Heart left ventricle (tissue), 16 donors: ENCODE data around the gene DMGDH. TPM values are rescaled to one million over a fixed set of nuclear protein-coding genes. Genes with fewer than 3 reads are reported as not detected.

Experiments used
- ATAC-seq, 4 donors: fragments of 200-7000 bp; cut with Tn5 transposase; one replicate each; pipeline ENCODE4 v1.9.1; 2020 to 2022; ENCODE audit warnings: moderate library complexity in 4 of 4, mild to moderate bottlenecking in 3 of 4, moderate number of reproducible peaks in 1 of 4
- DNase-seq, 5 donors: peaks; one replicate each; pipeline ENCODE4 v3.0.0-alpha.2; 2020
- H3K27ac ChIP-seq, 12 donors: fragments of 200-600 bp; sonication (generic) in 4 of 12; one replicate each; pipeline versions ENCODE4 v1.5.0 to v1.8.0; 2016 to 2022; ENCODE audit warnings: mild to moderate bottlenecking in 2 of 12
- H3K27me3 ChIP-seq, 9 donors: fragments of 200-600 bp; sonication (generic) in 2 of 9; one replicate each; pipeline versions ENCODE4 v1.5.1 to v1.8.0; 2016 to 2022; ENCODE audit warnings: mild to moderate bottlenecking in 3 of 9
- H3K36me3 ChIP-seq, 9 donors: fragments of 200-600 bp; sonication (generic) in 2 of 9; one replicate each; pipeline versions ENCODE4 v1.5.0 to v1.8.0; 2018 to 2022; ENCODE audit warnings: mild to moderate bottlenecking in 2 of 9
- H3K4me1 ChIP-seq, 12 donors: fragments of 200-600 bp; sonication (generic) in 4 of 12; one replicate each; pipeline versions ENCODE4 v1.5.0 to v1.8.0; 2016 to 2022; ENCODE audit warnings: mild to moderate bottlenecking in 3 of 12
- H3K4me3 ChIP-seq, 12 donors: fragments of 200-600 bp; sonication (generic) in 4 of 12; one replicate each; pipeline versions ENCODE4 v1.5.0 to v1.8.0; 2017 to 2022; ENCODE audit warnings: mild to moderate bottlenecking in 9 of 12, moderate library complexity in 4 of 12
- H3K9me3 ChIP-seq, 12 donors: fragments of 200-600 bp; sonication (generic) in 4 of 12; one replicate each; pipeline versions ENCODE4 v1.5.0 to v1.8.0; 2016 to 2022; ENCODE audit warnings: mild to moderate bottlenecking in 1 of 12
- CTCF ChIP-seq, 12 donors: fragments of 200-600 bp; sonication (generic) in 4 of 12; IDR thresholded peaks; one replicate each; pipeline versions ENCODE4 v1.5.0 to v1.8.0; 2018 to 2022; ENCODE audit warnings: antibody characterized with exemption in 12 of 12, mild to moderate bottlenecking in 5 of 12
- POLR2A ChIP-seq, 2 donors: fragments of 450-650 bp; IDR thresholded peaks; one replicate each; pipeline ENCODE4 v1.6.1; 2017; ENCODE audit warnings: antibody characterized with exemption in 2 of 2, mild to moderate bottlenecking in 2 of 2, moderate library complexity in 2 of 2
- WGBS, 4 donors: extraction: QIAGEN DNeasy Blood & Tissue Kit in 2 of 4; methylation state at CpG; one replicate each; pipeline versions ENCODE4 v1.1.5 to v1.1.7; 2013 to 2018; 5-methylcytosine and 5-hydroxymethylcytosine counted together
- intact Hi-C, 10 donors: fragments of 100-400 bp; cut with DNase I; formaldehyde crosslinking; loops; one replicate each; pipeline versions ENCODE4 v1.11.1 to v1.14.2; 2022
- polyA plus RNA-seq, 2 donors: library from polyadenylated mRNA; stranded (reverse); fragments of 200-250 nt; gene quantifications; one replicate each; pipeline ENCODE4 v1.2.3, GENCODE V29; 2013
- total RNA-seq, 9 donors: library from RNA; depleted of rRNA in 2 of 9; stranded (reverse); fragments of >200 nt in 2 of 9; fragmentation: NEBNext Ultra II Directional in 3 of 9; extraction: Animal tissue kit (Norgen Biotek cat#: 25700) in 3 of 9; gene quantifications; one replicate each; pipeline versions ENCODE4 v1.1.0 to v1.2.4, GENCODE V29; 2016 to 2023
- donor health status: ischemic (EF 13 %, LVEDD 7.1; RV severe dilation, severe dysfunction).
- donor health status: healthy with polysubstance abuse.
- donor health status: DM: no; HTN: yes; CAD: no.
- donor health status: DM: no; HTN: no; CAD: no.
- donor health status: ischemic (EF 25% LVEDD 6.9; RV normal size, moderate dysfunction).
- donor health status: ischemic (EF 25% LVEDD 5.7; RV mildly dilated, moderate dysfunction).
- donor health status: healthy.
- donor health status: DM: yes; HTN: yes; CAD: no.
- donor health status: ischemic (EF 35%, LVEDD 5.7; RV mildly dilated, moderate dysfunction).
- donor health status: nonischemic (EF 11% LVEDD 7.7; RV severe dilation, severe dysfunction).
- donor health status: DM: yes; HTN: yes; CAD: no.
- donor health status: PGD.
- donor health status: ischemic (EF 29% LVEDD 5.4; RV normal size, mild dysfunction).
- donor health status: nonischemic (EF 23%, LVEDD 6.1; RV moderate dilation, normal function).

Gene DMGDH
- total and polyA plus RNA-seq, 11 donors, result 0.25 to 3.2 (median 2.2) TPM

GRCh38 chr5:79042188-79042587 is 27.3 kb downstream of the DMGDH start:
- H3K4me3 ChIP-seq, result no peak overlapping the region
- no peak for DNase-seq
- intact Hi-C loops, result no loop called here
- no peak for ATAC-seq
- TF ChIP-seq POLR2A (IDR thresholded peaks at IDR 0.05), result no peak
- H3K9me3 ChIP-seq, result peaks cover 0 to 3% (median 0%) of the 10 kb centered on the region in 12 donors
- H3K36me3 ChIP-seq, result no peaks in the 10 kb centered on the region
- H3K27ac ChIP-seq, result no peak overlapping the region
- H3K4me1 ChIP-seq, result no peaks in the 10 kb centered on the region
- WGBS, 4 donors, result 72 to 90% (median 83%) methylated on average over 3 of the region's 3 CpGs
- no peaks in the 10 kb centered on the region for H3K27me3 ChIP-seq

- H3K4me1 ChIP-seq, result no peaks in the 10 kb centered on the region
- ATAC-seq (no peak), DNase-seq (no peak)
- intact Hi-C loops, result no loop called here
- no peaks in the 10 kb centered on the region for H3K36me3 ChIP-seq
- H3K27ac ChIP-seq, result no peak overlapping the region
- H3K27me3 ChIP-seq, result no peaks in the 10 kb centered on the region
- WGBS, 4 donors, result 94 to 97% (median 95%) methylated on average over 2 of the region's 2 CpGs
- H3K4me3 ChIP-seq, result no peak overlapping the region
- peaks cover 0 to 10% (median 0%) of the 10 kb centered on the region in 12 donors for H3K9me3 ChIP-seq
- TF ChIP-seq CTCF (IDR thresholded peaks at IDR 0.05), result no peak
- TF ChIP-seq POLR2A (IDR thresholded peaks at IDR 0.05), result no peak
These were observed 32.7 kb downstream of the DMGDH start for GRCh38 chr5:79036769-79037168.

GRCh38 chr5:79035237-79035636 is 34.2 kb downstream of the DMGDH start:
- Histone ChIP-seq H3K36me3 (no peaks in the 10 kb centered on the region), H3K27ac (no peak overlapping the region), H3K4me1 (no peaks in the 10 kb centered on the region), H3K9me3 (peaks cover 0 to 10% (median 0%) of the 10 kb centered on the region in 12 donors), H3K4me3 (no peak overlapping the region), H3K27me3 (no peaks in the 10 kb centered on the region)
- intact Hi-C loops, result no loop called here
- no peak for TF ChIP-seq CTCF (IDR thresholded peaks at IDR 0.05)
- TF ChIP-seq POLR2A (IDR thresholded peaks at IDR 0.05), result no peak
- no peak for ATAC-seq
- DNase-seq, result no peak
- WGBS, 4 donors, result 71 to 85% (median 79%) methylated on average over 3 of the region's 3 CpGs

- TF ChIP-seq CTCF (IDR thresholded peaks at IDR 0.05) (no peak), POLR2A (IDR thresholded peaks at IDR 0.05) (no peak)
- intact Hi-C loops, result no loop called here
These were observed 36.7 kb downstream of the DMGDH start for GRCh38 chr5:79032782-79033181.

GRCh38 chr5:79032031-79032695 is 37.3 kb downstream of the DMGDH start:
- no peaks in the 10 kb centered on the region for H3K27me3 ChIP-seq
- peaks cover 0 to 8% (median 0%) of the 10 kb centered on the region in 12 donors for H3K9me3 ChIP-seq
- ATAC-seq (no peak), DNase-seq (no peak)
- intact Hi-C loops, result no loop called here
- H3K36me3 ChIP-seq, result no peaks in the 10 kb centered on the region
- H3K27ac ChIP-seq, result no peak overlapping the region
- TF ChIP-seq CTCF (IDR thresholded peaks at IDR 0.05), result no peak
- TF ChIP-seq POLR2A (IDR thresholded peaks at IDR 0.05), result no peak
- no peaks in the 10 kb centered on the region for H3K4me1 ChIP-seq
- no peak overlapping the region for H3K4me3 ChIP-seq
- WGBS, 4 donors, result 91 to 96% (median 93%) methylated on average over 10 of the region's 10 CpGs

More at GRCh38 chr5:79032782-79033181, 36.7 kb downstream of the DMGDH start:
- ATAC-seq, result no peak
- H3K9me3 ChIP-seq, result peaks cover 0 to 10% (median 0%) of the 10 kb centered on the region in 12 donors
- DNase-seq, result no peak
- no peak overlapping the region for H3K4me3 ChIP-seq
- H3K36me3 ChIP-seq, result no peaks in the 10 kb centered on the region
- no peaks in the 10 kb centered on the region for H3K27me3 ChIP-seq
- H3K27ac ChIP-seq, result no peak overlapping the region
- H3K4me1 ChIP-seq, result no peaks in the 10 kb centered on the region
- 90 to 96% (median 94%) methylated on average over 5 of the region's 5 CpGs for WGBS, 4 donors
